Liver (tissue), 9 donors: ENCODE results near the gene OLFML2B. TPM values are rescaled to one million over a fixed set of nuclear protein-coding genes. Genes with fewer than 3 reads are reported as not detected.

Experiments
- DNase-seq: peaks from one replicate; pipeline ENCODE4 v3.0.0-alpha.2; 2017; ENCODE audit warnings: low spot score
- H3K27ac ChIP-seq, 2 donors: one replicate each; pipeline ENCODE4 v1.7.0; 2013; ENCODE audit warnings: inconsistent platforms in 2 of 2, low read length in 2 of 2, control low read depth in 1 of 2, low read depth in 1 of 2, mild to moderate bottlenecking in 1 of 2
- H3K27me3 ChIP-seq, 4 donors: one replicate each; pipeline versions ENCODE4 v1.6.1 to v1.7.0; 2013; ENCODE audit warnings: low read length in 3 of 4, inconsistent platforms in 1 of 4, mild to moderate bottlenecking in 1 of 4, moderate library complexity in 1 of 4; ENCODE audit not compliant: control insufficient read depth in 4 of 4, insufficient read depth in 4 of 4
- H3K36me3 ChIP-seq, 4 donors: one replicate each; pipeline versions ENCODE4 v1.6.1 to v1.7.0; 2013; ENCODE audit warnings: low read length in 3 of 4, mild to moderate bottlenecking in 3 of 4, low read depth in 1 of 4, moderate library complexity in 1 of 4; ENCODE audit not compliant: control insufficient read depth in 4 of 4, insufficient read depth in 3 of 4
- H3K4me1 ChIP-seq, 4 donors: one replicate each; pipeline versions ENCODE4 v1.6.1 to v1.7.0; 2013; ENCODE audit warnings: low read length in 3 of 4, mild to moderate bottlenecking in 3 of 4, moderate library complexity in 1 of 4; ENCODE audit not compliant: control insufficient read depth in 4 of 4, insufficient read depth in 4 of 4
- H3K4me3 ChIP-seq, 3 donors: one replicate each; pipeline versions ENCODE4 v1.6.1 to v1.7.0; 2013; ENCODE audit warnings: low read length in 3 of 3, control low read depth in 1 of 3, low read depth in 1 of 3, mild to moderate bottlenecking in 1 of 3
- H3K9ac ChIP-seq, 2 donors: one replicate each; pipeline ENCODE4 v1.7.0; 2013; ENCODE audit warnings: low read length in 2 of 2, mild to moderate bottlenecking in 2 of 2, moderate library complexity in 2 of 2, control low read depth in 1 of 2, low read depth in 1 of 2
- H3K9me3 ChIP-seq, 4 donors: one replicate each; pipeline versions ENCODE4 v1.6.1 to v1.7.0; 2013; ENCODE audit warnings: low read length in 3 of 4; ENCODE audit not compliant: control insufficient read depth in 4 of 4
- ATF3 ChIP-seq: IDR thresholded peaks from 2 replicates; pipeline ENCODE4 v1.6.1; 2016; ENCODE audit warnings: antibody characterized with exemption
- FOXA2 ChIP-seq: IDR thresholded peaks from 2 replicates; pipeline ENCODE4 v1.6.1; 2016; ENCODE audit warnings: antibody characterized with exemption
- HNF4A ChIP-seq, 2 donors: conservative IDR thresholded peaks; 2 replicates each; pipeline ENCODE4 v1.6.1; 2016; ENCODE audit warnings: antibody characterized with exemption in 2 of 2, mild to moderate bottlenecking in 2 of 2
- HNF4G ChIP-seq: IDR thresholded peaks from 2 replicates; pipeline ENCODE4 v1.6.1; 2016; ENCODE audit warnings: antibody characterized with exemption
- JUND ChIP-seq, 2 donors: IDR thresholded peaks; 2 replicates each; pipeline ENCODE4 v1.6.1; 2016; ENCODE audit warnings: antibody characterized with exemption in 2 of 2
- RAD21 ChIP-seq, 2 donors: IDR thresholded peaks; 2 replicates each; pipeline ENCODE4 v1.6.1; 2016; ENCODE audit warnings: antibody characterized with exemption in 2 of 2, mild to moderate bottlenecking in 2 of 2
- RXRA ChIP-seq, 2 donors: IDR thresholded peaks; 2 replicates each; pipeline ENCODE4 v1.6.1; 2017 to 2018; ENCODE audit warnings: antibody characterized with exemption in 2 of 2, mild to moderate bottlenecking in 1 of 2
- SP1 ChIP-seq: IDR thresholded peaks from 2 replicates; pipeline ENCODE4 v1.6.1; 2018; ENCODE audit warnings: antibody characterized with exemption, mild to moderate bottlenecking
- TAF1 ChIP-seq: conservative IDR thresholded peaks from 2 replicates; pipeline ENCODE4 v1.6.1; 2016; ENCODE audit warnings: antibody characterized with exemption, mild to moderate bottlenecking
- YY1 ChIP-seq: IDR thresholded peaks from 2 replicates; pipeline ENCODE4 v1.6.1; 2016; ENCODE audit warnings: antibody characterized with exemption, mild to moderate bottlenecking
- WGBS: extraction: QIAGEN DNeasy Blood & Tissue Kit; methylation state at CpG from one replicate; pipeline ENCODE4 v1.1.7; 2013; 5-methylcytosine and 5-hydroxymethylcytosine counted together
- polyA plus RNA-seq, 2 donors: library from polyadenylated mRNA; stranded (reverse) in 1 of 2; unstranded in 1 of 2; fragments of 200-250 nt in 1 of 2; fragments of >200 nt in 1 of 2; fragmentation: Nextera tagmentation in 1 of 2; extraction: Ambion mirVana in 1 of 2; gene quantifications; one replicate each; pipeline versions ENCODE4 v1.2.1 to v1.2.3, GENCODE V29; 2013 to 2015
- total RNA-seq, 2 donors: library from RNA; depleted of rRNA; stranded (reverse); fragments of >200 nt; gene quantifications; one replicate each; pipeline ENCODE4 v1.2.3, GENCODE V29; 2014
- TF ChIP-seq, protein P1 (sequence below): IDR thresholded peaks from 2 replicates; pipeline ENCODE4 v1.6.1; 2016; ENCODE audit warnings: antibody characterized with exemption, mild to moderate bottlenecking
- donor health status: healthy.
- donor health status: healthy.
- donor health status: healthy.
- donor health status: healthy.
- donor health status: healthy.

OLFML2B gene
- total and polyA plus RNA-seq, 4 donors: 0.54 to 0.84 (median 0.74) TPM

- TF ChIP-seq, protein P1, sequence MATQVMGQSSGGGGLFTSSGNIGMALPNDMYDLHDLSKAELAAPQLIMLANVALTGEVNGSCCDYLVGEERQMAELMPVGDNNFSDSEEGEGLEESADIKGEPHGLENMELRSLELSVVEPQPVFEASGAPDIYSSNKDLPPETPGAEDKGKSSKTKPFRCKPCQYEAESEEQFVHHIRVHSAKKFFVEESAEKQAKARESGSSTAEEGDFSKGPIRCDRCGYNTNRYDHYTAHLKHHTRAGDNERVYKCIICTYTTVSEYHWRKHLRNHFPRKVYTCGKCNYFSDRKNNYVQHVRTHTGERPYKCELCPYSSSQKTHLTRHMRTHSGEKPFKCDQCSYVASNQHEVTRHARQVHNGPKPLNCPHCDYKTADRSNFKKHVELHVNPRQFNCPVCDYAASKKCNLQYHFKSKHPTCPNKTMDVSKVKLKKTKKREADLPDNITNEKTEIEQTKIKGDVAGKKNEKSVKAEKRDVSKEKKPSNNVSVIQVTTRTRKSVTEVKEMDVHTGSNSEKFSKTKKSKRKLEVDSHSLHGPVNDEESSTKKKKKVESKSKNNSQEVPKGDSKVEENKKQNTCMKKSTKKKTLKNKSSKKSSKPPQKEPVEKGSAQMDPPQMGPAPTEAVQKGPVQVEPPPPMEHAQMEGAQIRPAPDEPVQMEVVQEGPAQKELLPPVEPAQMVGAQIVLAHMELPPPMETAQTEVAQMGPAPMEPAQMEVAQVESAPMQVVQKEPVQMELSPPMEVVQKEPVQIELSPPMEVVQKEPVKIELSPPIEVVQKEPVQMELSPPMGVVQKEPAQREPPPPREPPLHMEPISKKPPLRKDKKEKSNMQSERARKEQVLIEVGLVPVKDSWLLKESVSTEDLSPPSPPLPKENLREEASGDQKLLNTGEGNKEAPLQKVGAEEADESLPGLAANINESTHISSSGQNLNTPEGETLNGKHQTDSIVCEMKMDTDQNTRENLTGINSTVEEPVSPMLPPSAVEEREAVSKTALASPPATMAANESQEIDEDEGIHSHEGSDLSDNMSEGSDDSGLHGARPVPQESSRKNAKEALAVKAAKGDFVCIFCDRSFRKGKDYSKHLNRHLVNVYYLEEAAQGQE: no peak
- no peak for TF ChIP-seq HNF4A (conservative IDR thresholded peaks at IDR 0.05)
- no peak for TF ChIP-seq JUND (IDR thresholded peaks at IDR 0.05)
- no peak for TF ChIP-seq SP1
- TF ChIP-seq FOXA2: no peak
- no peak for TF ChIP-seq YY1
- no peak for TF ChIP-seq ATF3
These were observed 86.9 kb downstream of the OLFML2B start (continued) for GRCh38 chr1:161936786-161937185.

DNA sequence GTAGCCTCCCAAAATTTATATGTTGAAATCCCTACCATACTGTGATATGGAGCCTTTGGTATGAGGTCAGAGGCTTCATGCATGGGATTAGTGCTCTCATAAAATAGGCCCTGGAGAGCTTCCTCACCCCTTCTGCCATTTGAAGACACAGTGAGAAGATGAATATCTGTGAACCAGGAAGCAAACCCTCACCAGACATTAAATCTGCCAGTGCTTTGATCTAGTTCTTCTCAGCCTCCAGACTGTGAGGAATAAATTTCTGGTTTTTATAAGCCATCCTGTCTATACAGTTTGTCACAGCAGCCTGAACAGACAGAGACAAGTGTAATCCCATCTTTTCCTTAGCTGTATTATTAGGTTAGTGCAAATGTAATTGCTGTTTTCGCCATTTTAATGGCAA is 88.4 kb downstream of the OLFML2B start:
- no peaks in the 10 kb centered on the region for H3K4me1 ChIP-seq
- H3K27ac ChIP-seq: no peak overlapping the region
- TF ChIP-seq RAD21 (IDR thresholded peaks at IDR 0.05): no peak
- peaks cover 0 to 4% (median 2%) of the 10 kb centered on the region in 4 donors for H3K36me3 ChIP-seq
- H3K9me3 ChIP-seq: no peaks in the 10 kb centered on the region
- H3K9ac ChIP-seq: no peak overlapping the region
- DNase-seq: no peak
- WGBS: 99% methylated on average over 1 of the region's 1 CpG
- H3K27me3 ChIP-seq: no peaks in the 10 kb centered on the region
- H3K4me3 ChIP-seq: no peak overlapping the region

DNA sequence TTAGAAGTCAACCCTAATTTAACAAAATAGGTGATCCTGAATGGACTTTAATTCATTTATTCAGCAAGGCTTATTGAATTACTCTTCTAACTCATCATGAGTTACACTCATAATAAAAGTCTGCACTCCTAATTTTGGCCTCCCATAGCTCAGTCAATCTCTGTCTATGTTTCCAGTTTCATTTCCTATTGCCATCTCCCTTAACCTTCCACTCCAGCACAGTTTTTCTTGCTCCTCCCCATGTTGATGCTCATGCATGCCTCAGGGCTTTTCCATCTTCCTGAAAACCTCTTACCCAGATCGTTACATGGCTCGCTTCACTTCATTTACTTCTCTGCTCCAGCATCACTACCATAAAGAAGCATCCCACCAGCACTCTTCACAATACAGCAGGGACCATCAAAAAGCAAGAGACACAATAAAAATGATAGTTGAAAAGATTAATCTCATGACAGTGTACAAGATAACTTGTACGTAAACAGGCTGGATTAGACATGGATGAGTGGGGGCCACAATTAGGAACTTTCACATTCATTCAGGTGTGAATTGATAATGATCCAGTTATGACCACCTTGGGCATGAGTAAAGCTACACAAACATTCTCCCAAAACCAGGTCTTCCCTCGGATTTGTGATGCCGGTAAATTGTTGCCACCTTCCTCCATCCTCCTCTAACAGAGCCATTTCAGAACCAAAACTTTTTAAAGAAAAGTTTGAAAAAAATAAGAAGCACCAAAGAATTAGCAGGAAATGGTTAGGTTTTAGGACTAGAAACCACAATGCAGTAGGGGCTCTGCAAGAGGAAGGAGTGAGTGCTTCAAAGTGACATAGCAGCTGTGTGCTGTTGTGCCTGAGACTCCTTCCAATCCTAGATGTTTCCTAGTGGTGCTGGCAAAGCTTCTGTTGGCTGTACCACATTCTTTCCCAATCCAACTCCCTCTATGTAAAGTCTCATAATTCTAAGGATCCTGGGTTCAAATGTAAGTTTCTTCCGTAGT is 89.8 kb downstream of the OLFML2B start:
- no peak for DNase-seq

More for the DNA sequence above, 89.8 kb downstream of the OLFML2B start:
- no peak for TF ChIP-seq SP1
- TF ChIP-seq TAF1: no peak
- no peak for TF ChIP-seq FOXA2
- no peak for TF ChIP-seq HNF4G
- TF ChIP-seq RXRA (IDR thresholded peaks at IDR 0.05): no peak
- Histone ChIP-seq H3K4me3 (no peak overlapping the region), H3K36me3 (peaks cover 0 to 4% (median 2%) of the 10 kb centered on the region in 4 donors), H3K27ac (no peak overlapping the region), H3K9me3 (no peaks in the 10 kb centered on the region), H3K9ac (no peak overlapping the region), H3K27me3 (no peaks in the 10 kb centered on the region), H3K4me1 (no peaks in the 10 kb centered on the region)
- WGBS: 77% methylated on average over 6 of the region's 6 CpGs

Other genes starting within 250 kb of the OLFML2B start
- gene NOS1AP, start 45.8 kb upstream of the OLFML2B start, total RNA-seq: 10 to 100 TPM in 1 of 2 donors, 1 to 10 TPM in 1; 1.4 to 13.0 TPM
- 1 to 10 TPM; 3.5 to 5.5 TPM for gene NOS1AP, start 45.8 kb upstream of the OLFML2B start, polyA plus RNA-seq